ENCODE results near the gene FCGR2B.
"Not testable (repeated sequence)": the region's sequence is repeated elsewhere in the genome, so short reads cannot be mapped to it uniquely, and the experiment has no call there.

- TF ChIP-seq, protein P1, sequence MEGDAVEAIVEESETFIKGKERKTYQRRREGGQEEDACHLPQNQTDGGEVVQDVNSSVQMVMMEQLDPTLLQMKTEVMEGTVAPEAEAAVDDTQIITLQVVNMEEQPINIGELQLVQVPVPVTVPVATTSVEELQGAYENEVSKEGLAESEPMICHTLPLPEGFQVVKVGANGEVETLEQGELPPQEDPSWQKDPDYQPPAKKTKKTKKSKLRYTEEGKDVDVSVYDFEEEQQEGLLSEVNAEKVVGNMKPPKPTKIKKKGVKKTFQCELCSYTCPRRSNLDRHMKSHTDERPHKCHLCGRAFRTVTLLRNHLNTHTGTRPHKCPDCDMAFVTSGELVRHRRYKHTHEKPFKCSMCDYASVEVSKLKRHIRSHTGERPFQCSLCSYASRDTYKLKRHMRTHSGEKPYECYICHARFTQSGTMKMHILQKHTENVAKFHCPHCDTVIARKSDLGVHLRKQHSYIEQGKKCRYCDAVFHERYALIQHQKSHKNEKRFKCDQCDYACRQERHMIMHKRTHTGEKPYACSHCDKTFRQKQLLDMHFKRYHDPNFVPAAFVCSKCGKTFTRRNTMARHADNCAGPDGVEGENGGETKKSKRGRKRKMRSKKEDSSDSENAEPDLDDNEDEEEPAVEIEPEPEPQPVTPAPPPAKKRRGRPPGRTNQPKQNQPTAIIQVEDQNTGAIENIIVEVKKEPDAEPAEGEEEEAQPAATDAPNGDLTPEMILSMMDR (conservative IDR thresholded peaks at IDR 0.05; ENCODE audit: low read depth in 2 of 2): not testable (repeated sequence)
- TF ChIP-seq EZH2phosphoT487 (IDR thresholded peaks at IDR 0.05; ENCODE audit: unreplicated experiment); REST (IDR thresholded peaks at IDR 0.05; ENCODE audit: unreplicated experiment); STAT1 (IDR thresholded peaks at IDR 0.05; ENCODE audit: unreplicated experiment); POLR2AphosphoS5 (IDR thresholded peaks at IDR 0.05; ENCODE audit: low read depth); CREB1 (CRISPR knock-in tag; IDR thresholded peaks at IDR 0.05; ENCODE audit: low read depth); EZH2 (IDR thresholded peaks at IDR 0.05; ENCODE audit: low read depth, unreplicated experiment); ZNF114 (CRISPR knock-in tag; IDR thresholded peaks at IDR 0.05); JUNB (IDR thresholded peaks at IDR 0.05; ENCODE audit: unreplicated experiment); ZNF331 (CRISPR knock-in tag; IDR thresholded peaks at IDR 0.05; ENCODE audit: low read depth): not testable (repeated sequence)
- TF ChIP-seq, protein P2, sequence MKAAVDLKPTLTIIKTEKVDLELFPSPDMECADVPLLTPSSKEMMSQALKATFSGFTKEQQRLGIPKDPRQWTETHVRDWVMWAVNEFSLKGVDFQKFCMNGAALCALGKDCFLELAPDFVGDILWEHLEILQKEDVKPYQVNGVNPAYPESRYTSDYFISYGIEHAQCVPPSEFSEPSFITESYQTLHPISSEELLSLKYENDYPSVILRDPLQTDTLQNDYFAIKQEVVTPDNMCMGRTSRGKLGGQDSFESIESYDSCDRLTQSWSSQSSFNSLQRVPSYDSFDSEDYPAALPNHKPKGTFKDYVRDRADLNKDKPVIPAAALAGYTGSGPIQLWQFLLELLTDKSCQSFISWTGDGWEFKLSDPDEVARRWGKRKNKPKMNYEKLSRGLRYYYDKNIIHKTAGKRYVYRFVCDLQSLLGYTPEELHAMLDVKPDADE (IDR thresholded peaks at IDR 0.05): not testable (repeated sequence)
- TF ChIP-seq, protein P3, sequence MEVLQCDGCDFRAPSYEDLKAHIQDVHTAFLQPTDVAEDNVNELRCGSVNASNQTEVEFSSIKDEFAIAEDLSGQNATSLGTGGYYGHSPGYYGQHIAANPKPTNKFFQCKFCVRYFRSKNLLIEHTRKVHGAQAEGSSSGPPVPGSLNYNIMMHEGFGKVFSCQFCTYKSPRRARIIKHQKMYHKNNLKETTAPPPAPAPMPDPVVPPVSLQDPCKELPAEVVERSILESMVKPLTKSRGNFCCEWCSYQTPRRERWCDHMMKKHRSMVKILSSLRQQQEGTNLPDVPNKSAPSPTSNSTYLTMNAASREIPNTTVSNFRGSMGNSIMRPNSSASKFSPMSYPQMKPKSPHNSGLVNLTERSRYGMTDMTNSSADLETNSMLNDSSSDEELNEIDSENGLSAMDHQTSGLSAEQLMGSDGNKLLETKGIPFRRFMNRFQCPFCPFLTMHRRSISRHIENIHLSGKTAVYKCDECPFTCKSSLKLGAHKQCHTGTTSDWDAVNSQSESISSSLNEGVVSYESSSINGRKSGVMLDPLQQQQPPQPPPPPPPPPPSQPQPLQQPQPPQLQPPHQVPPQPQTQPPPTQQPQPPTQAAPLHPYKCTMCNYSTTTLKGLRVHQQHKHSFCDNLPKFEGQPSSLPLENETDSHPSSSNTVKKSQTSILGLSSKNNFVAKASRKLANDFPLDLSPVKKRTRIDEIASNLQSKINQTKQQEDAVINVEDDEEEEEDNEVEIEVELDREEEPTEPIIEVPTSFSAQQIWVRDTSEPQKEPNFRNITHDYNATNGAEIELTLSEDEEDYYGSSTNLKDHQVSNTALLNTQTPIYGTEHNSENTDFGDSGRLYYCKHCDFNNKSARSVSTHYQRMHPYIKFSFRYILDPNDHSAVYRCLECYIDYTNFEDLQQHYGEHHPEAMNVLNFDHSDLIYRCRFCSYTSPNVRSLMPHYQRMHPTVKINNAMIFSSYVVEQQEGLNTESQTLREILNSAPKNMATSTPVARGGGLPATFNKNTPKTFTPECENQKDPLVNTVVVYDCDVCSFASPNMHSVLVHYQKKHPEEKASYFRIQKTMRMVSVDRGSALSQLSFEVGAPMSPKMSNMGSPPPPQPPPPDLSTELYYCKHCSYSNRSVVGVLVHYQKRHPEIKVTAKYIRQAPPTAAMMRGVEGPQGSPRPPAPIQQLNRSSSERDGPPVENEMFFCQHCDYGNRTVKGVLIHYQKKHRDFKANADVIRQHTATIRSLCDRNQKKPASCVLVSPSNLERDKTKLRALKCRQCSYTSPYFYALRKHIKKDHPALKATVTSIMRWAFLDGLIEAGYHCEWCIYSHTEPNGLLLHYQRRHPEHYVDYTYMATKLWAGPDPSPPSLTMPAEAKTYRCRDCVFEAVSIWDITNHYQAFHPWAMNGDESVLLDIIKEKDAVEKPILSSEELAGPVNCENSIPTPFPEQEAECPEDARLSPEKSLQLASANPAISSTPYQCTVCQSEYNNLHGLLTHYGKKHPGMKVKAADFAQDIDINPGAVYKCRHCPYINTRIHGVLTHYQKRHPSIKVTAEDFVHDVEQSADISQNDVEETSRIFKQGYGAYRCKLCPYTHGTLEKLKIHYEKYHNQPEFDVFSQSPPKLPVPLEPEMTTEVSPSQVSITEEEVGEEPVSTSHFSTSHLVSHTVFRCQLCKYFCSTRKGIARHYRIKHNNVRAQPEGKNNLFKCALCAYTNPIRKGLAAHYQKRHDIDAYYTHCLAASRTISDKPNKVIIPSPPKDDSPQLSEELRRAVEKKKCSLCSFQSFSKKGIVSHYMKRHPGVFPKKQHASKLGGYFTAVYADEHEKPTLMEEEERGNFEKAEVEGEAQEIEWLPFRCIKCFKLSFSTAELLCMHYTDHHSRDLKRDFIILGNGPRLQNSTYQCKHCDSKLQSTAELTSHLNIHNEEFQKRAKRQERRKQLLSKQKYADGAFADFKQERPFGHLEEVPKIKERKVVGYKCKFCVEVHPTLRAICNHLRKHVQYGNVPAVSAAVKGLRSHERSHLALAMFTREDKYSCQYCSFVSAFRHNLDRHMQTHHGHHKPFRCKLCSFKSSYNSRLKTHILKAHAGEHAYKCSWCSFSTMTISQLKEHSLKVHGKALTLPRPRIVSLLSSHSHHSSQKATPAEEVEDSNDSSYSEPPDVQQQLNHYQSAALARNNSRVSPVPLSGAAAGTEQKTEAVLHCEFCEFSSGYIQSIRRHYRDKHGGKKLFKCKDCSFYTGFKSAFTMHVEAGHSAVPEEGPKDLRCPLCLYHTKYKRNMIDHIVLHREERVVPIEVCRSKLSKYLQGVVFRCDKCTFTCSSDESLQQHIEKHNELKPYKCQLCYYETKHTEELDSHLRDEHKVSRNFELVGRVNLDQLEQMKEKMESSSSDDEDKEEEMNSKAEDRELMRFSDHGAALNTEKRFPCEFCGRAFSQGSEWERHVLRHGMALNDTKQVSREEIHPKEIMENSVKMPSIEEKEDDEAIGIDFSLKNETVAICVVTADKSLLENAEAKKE (CRISPR knock-in tag; IDR thresholded peaks at IDR 0.05): not testable (repeated sequence)
These were observed 42.5 kb upstream of the FCGR2B start for GRCh38 chr1:161620399-161620798.
